Activated CD4-positive, alpha-beta T cell treated with anti-CD3 and anti-CD28 coated beads for 48 hours (primary cell): ENCODE measurements around the gene SMARCC1.

Source experiments
- DNase-seq: peaks from one replicate; pipeline ENCODE4 v3.0.0-alpha.2; 2020

The SMARCC1 gene

DNA sequence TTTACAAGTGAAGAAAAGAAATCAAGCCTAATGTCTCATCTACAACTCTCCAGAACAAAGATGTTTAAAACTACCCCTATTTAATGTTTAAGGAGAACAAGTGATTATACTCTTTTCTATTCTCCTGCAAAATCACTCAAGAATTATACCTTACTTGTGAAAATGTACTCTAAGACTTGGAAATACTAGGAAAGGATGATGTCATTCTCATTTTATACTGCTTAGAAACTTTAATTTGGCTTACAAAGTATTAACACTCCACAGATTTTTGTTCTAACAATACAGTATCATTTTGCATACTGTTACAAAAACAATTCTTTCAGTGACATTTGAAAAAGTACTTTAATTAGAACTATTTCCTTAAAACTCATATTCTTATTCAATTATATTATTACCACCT lies 89.5 kb downstream of the SMARCC1 start:
- DNase-seq, result no peak

- no peak for DNase-seq
Measured at GRCh38 chr3:47688488-47688887, 93.2 kb downstream of the SMARCC1 start.

DNA sequence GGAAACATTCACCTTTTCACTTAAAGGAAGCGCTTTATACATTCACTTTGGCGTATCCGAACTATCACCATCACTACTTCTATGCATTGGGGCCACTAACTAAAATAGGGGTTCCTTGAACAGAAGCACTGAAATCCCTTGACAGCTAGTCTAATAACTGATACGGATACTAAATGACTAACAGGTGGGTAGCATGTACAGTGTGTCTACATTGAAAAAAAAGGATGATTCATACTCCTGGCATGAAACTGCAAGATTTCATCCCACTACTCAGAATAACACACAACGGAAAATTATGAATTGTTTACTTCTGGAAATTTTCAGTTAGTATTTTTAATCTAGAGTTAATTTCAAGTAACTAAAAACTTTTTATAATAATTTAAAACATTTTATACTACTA lies 96.7 kb downstream of the SMARCC1 start:
- DNase-seq, result no peak

GRCh38 chr3:47681016-47681415 lies 100.7 kb downstream of the SMARCC1 start:
- no peak for DNase-seq

DNA sequence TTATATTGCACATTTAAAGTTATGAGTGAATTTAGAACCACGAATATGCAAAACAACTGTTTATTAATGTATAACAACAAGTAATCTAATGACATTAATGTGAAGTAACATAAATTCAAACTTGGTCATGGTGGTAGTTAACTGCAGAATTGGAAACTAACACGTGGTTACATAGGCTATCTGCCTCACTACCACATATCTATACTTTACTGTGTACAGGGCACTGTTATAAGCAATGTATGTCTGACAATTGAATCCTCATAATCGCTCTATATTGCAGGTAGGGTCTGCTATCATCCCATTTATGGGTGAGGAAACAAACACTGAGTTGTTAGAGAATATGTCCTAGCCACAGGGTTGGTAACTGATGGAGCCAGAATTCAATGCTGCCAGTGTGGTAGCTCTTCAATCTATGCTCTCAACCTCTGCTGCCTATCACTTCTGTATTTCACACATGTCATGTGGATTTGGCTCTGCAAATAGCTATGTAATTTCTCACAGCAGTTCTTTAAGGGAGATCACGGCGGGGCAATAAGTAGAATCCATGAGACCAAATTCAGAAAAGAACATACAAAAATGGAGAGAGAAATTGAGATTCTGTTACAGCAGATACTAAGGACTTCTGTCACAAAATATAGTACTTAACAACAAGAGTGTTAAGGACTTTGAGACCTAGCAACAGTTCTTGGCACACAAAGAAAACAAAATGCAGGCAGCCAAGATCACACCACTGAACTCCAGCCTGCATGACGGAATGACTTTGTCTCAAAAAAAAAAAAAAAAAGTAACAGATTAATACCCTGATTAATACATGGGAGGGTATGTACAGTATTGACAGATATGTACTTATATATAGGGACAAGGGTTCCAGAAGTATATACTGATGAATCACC lies 103.0 kb downstream of the SMARCC1 start:
- DNase-seq, result no peak

DNA sequence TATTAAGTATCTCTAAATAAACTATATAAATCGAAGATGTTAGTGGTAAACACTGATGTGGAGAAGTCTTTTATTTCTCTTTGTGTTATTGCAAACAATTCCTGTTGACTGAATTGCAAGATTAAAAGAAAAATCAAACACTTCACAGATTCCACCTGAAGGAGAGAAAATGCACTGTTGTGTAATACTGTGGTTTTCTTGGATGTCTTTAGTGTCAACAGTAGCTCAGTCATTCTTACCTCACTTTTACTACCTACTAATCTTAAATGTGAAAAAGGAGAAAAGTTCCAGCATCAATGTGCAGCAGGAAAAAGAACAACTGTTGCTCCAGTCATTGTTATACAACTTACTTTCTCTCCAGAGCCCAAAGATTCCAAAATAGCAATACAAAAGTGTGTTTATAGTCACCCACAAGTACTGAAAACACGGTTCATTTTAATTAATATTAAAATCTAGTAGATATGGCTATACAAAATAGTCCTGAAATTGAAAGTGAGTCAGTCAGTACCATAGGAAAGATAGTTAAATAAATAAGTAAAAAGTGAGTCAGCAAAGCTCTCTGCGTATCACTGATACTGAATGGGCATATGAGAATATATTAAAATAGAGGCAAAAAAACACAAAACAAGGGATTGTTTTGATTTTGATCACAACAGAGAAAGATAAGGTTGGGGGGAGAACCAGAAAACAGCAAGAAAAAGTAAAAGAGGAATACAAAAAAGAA lies 112.5 kb downstream of the SMARCC1 start:
- DNase-seq, result no peak

DNA sequence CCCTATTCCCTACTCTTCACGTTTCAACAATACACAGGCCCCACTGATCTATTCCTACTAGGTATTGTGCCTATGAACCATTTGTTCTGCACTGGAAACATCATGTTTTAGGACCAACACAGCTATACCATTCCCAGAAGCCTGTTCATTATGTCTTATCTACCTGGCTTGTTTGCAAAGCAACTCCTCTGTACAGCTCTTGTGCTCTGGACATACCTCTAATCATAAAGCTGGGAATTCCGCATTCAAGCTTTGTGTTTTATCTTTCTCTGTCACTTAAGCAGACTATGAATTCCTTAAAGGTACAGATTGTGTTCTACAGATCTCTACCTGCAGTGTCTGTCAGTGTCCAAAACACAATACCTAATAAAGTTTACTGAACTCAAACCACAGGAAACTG lies 115.6 kb downstream of the SMARCC1 start:
- DNase-seq, result no peak

DNA sequence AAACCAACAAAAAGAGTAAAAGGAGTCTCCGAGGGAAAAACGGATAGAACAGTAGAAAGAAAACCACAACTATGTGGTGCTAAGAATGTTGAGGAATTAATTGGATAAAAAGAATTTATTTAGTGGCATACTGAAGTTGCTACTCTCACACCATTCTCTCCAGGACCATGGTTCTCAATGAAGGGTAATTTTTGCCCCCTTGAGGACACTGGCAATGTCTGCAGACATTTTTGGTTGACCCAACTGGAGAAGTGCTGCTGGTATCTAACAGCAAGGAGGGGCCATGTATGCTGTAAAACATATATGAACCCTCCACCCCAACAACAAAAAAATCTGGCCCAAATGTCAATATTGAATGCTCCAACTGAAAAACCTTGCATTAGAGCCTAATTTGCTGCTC lies 117.2 kb downstream of the SMARCC1 start:
- no peak for DNase-seq

DNA sequence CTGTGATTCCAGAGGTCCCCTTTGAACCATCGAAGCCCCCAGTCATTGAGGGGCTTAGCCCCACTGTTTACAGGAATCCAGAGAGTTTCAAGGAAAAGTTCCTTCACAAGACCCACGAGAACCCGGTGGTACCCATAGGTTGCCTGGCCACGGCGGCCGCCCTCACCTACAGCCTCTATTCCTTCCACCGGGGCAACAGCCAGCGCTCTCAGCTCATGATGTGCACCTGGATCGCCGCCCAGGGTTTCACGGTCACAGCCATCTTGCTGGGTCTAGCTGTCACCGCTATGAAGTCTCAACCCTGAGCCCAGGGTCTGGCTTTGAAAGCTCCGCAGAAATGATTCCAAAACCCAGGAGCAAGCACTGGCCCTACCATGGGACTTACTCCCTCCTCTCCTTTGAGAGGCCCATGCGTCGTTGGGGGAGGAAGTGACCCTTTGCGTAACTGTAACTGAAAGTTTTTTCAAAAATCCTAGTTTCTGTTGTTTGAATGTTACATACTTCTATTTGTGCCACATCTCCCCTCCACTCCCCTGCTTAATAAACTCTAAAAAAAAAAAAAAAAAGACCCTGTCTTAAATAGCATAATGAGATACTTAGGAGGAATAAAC lies 118.0 kb downstream of the SMARCC1 start:
- DNase-seq, result no peak

- DNase-seq, result no peak
Measured at GRCh38 chr3:47661121-47661752, 120.5 kb downstream of the SMARCC1 start.

DNA sequence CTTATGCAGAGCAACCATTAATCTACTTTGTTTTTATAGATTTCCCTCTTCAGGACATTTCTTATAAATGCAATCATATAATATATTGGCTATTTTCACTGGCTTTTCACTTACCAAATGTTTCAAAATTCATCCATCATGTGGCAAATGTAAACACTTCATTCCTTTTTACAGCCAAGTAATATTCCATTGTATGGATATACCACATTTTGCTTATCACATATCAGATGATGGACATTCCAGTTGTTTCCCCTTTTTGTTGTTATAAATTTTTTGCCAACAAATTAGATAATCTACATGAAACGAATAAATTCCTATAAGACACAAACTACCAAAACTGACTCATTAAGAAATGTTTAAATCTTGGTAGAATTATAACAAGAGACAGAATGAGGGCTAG lies 123.2 kb downstream of the SMARCC1 start:
- DNase-seq, result no peak

DNA sequence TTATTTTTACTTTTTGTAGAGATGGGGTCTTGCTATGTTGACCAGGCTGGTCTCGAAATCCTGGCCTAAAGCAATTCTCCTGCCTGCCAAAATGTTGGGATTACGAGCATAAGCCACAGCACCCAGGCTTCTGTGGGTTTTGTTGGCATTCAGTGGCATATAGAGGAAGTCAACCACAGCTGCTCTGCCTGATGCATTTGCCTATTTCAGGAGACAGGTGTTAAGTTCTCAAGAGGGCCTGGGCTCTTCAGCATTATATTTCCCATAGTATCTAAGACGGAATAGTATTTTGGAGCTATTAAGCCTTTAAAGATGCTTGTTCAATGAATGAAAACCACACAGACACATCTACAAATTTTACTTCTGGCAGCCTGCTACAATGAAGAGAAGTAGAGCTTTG lies 129.6 kb downstream of the SMARCC1 start:
- DNase-seq, result no peak

DNA sequence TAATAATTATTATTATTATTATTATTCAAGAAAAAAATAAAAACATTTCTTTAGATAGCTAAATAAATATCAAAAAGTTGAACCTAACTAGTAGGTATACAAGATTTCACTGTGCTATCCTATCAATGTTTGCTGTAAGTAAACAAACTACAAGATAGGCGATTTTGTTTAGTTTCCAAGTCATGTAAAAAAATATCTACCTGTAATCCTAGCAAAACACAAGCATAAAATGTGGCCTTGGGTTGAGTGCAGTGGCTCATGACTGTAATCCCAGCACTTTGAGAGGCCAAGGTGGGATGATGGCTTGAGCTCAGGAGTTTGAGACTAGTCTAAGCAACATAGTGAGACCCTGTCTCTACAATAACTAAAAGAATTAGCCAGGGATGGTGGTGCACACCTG lies 131.4 kb downstream of the SMARCC1 start:
- DNase-seq, result no peak

GRCh38 chr3:47647550-47647949 lies 134.1 kb downstream of the SMARCC1 start:
- DNase-seq, result no peak

- no peak for DNase-seq
Measured at GRCh38 chr3:47646362-47646761, 135.3 kb downstream of the SMARCC1 start.

- DNase-seq, result no peak
Measured at GRCh38 chr3:47645551-47645950, 136.1 kb downstream of the SMARCC1 start.

DNA sequence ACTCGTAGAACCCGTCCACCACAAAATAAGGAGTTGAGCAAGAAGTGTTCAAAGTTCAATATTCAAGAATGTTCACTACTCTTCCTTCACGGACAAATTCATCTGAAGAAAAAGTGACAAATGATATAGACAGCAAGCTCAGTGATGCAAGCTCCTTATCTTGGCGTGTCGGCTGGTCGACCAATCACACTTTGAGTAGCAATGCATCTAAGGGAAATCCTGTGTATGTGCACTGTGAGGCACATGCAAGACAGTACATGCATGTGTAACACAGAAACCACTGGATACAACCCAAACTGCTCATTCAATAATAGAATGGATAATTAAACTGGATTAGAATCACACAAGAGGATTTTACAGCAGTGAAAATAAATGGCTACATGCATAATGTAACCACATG lies 138.6 kb downstream of the SMARCC1 start:
- DNase-seq, result no peak

- no peak for DNase-seq
Measured at GRCh38 chr3:47641739-47642138, 140.0 kb downstream of the SMARCC1 start.

- DNase-seq, result no peak
Measured at GRCh38 chr3:47636921-47637320, 144.8 kb downstream of the SMARCC1 start.

- no peak for DNase-seq
Measured at GRCh38 chr3:47636225-47636624, 145.5 kb downstream of the SMARCC1 start.

DNA sequence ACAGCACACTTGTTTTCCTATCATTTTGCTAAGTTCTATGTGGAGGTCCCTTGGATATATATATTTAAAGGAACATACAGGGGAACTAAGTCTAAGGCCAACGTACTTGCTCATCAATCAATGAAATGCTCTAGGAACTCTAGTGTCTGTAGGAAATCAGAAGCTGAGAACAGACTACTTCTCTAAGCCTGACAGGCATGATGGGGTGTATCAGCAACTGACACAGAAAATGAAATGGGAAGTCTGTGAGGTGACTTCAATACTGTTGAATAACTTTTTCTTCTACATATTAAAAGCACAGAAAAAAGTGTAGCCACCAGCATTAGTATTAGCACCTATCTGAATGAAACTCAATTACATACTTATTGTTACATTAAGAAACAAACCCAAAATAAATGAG lies 146.2 kb downstream of the SMARCC1 start:
- DNase-seq, result no peak

DNA sequence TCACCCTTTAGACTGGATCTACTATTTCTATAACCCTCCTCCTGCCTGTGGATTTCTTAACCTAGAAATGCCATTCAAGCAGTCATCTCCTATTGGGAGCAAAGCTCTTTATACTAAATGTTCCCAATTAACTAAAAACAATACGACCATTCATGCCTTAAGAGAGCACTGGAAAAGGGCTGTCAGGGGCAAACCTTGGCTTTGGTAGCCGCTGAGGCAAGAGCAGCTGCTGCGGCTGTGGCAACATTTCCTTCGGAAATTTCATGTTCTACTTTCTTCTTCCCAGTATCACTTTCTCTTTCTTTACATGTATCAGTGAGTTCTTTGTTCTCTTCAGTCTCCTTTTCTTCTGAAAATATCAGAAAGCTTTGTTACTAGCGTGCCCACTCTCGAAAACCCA lies 146.7 kb downstream of the SMARCC1 start:
- no peak for DNase-seq

- no peak for DNase-seq
Measured at GRCh38 chr3:47630810-47631209, 150.9 kb downstream of the SMARCC1 start.
